HepG2 (cell line): ENCODE results near the gene CDC42EP5. TPM values are rescaled to one million over a fixed set of nuclear protein-coding genes. Genes with fewer than 3 reads are reported as not detected.

Experiments used
- ARID2 ChIP-seq: sonication (generic); formaldehyde crosslinking; IDR thresholded peaks from 2 replicates; pipeline ENCODE4 v1.8.1; 2022; ENCODE audit warnings: mild to moderate bottlenecking, missing genetic modification reagents, borderline replicate concordance
- ATM ChIP-seq: fragments of 450-650 bp; IDR thresholded peaks from 2 replicates; pipeline ENCODE4 v1.7.1; 2017; ENCODE audit warnings: mild to moderate bottlenecking, borderline replicate concordance
- BRCA1 ChIP-seq: sonication (generic); formaldehyde crosslinking; IDR thresholded peaks from 2 replicates; pipeline ENCODE4 v1.4.0; 2020; ENCODE audit warnings: missing genetic modification reagents
- FLYWCH1 ChIP-seq: sonication (generic); formaldehyde crosslinking; IDR thresholded peaks from 2 replicates; pipeline ENCODE4 v1.8.1; 2023; ENCODE audit warnings: mild to moderate bottlenecking, missing genetic modification reagents
- FOXA1 ChIP-seq, 2 experiments: fragments of 450-650 bp in 1 of 2; sonication (generic) in 1 of 2; formaldehyde crosslinking in 1 of 2; IDR thresholded peaks; 2 replicates each; pipeline versions ENCODE4 v1.4.0 to v1.6.1; 2016 to 2020; ENCODE audit warnings: missing genetic modification reagents in 1 of 2
- GTF3A ChIP-seq: sonication (generic); formaldehyde crosslinking; conservative IDR thresholded peaks from 2 replicates; pipeline ENCODE4 v1.4.0; 2020; ENCODE audit warnings: mild to moderate bottlenecking, missing genetic modification reagents
- MAFG ChIP-seq: sonication (generic); formaldehyde crosslinking; IDR thresholded peaks from 2 replicates; pipeline ENCODE4 v1.5.1; 2020; ENCODE audit warnings: mild to moderate bottlenecking, missing genetic modification reagents
- NPAS2 ChIP-seq: sonication (generic); formaldehyde crosslinking; IDR thresholded peaks from 2 replicates; pipeline ENCODE4 v1.8.0; 2022; ENCODE audit warnings: mild to moderate bottlenecking, missing genetic modification reagents, borderline replicate concordance
- SOX6 ChIP-seq, 2 experiments: fragments of 450-650 bp in 1 of 2; sonication (generic) in 1 of 2; formaldehyde crosslinking in 1 of 2; IDR thresholded peaks; 2 replicates each; pipeline versions ENCODE4 v1.4.0 to v1.6.1; 2017 to 2020; ENCODE audit warnings: antibody characterized with exemption in 1 of 2, mild to moderate bottlenecking in 1 of 2, missing genetic modification reagents in 1 of 2
- THAP11 ChIP-seq: IDR thresholded peaks from 2 replicates; pipeline ENCODE4 v1.6.1; 2016; ENCODE audit warnings: missing biosample characterization, missing genetic modification reagents
- ZC3H13 ChIP-seq: sonication (generic); formaldehyde crosslinking; IDR thresholded peaks from 2 replicates; pipeline ENCODE4 v1.8.1; 2023; ENCODE audit warnings: mild to moderate bottlenecking, missing genetic modification reagents, moderate library complexity
- ZEB1 ChIP-seq: IDR thresholded peaks from 2 replicates; pipeline ENCODE4 v1.6.1; 2012; ENCODE audit warnings: mild to moderate bottlenecking, low read depth, inconsistent platforms; ENCODE audit not compliant: insufficient replicate concordance
- ZNF10 ChIP-seq: sonication (generic); formaldehyde crosslinking; IDR thresholded peaks from 2 replicates; pipeline ENCODE4 v1.4.0; 2020; ENCODE audit warnings: mild to moderate bottlenecking, low read depth, missing genetic modification reagents, borderline replicate concordance
- ZNF460 ChIP-seq: sonication (generic); formaldehyde crosslinking; IDR thresholded peaks from 2 replicates; pipeline ENCODE4 v1.5.1; 2020; ENCODE audit warnings: missing genetic modification reagents, mild to moderate bottlenecking, borderline replicate concordance
- ZNF496 ChIP-seq: sonication (generic); formaldehyde crosslinking; IDR thresholded peaks from 2 replicates; pipeline ENCODE4 v1.8.1; 2023; ENCODE audit warnings: mild to moderate bottlenecking, moderate library complexity, missing genetic modification reagents; ENCODE audit not compliant: insufficient replicate concordance
- ZNF629 ChIP-seq: sonication (generic); formaldehyde crosslinking; conservative IDR thresholded peaks from 2 replicates; pipeline ENCODE4 v1.5.0; 2020; ENCODE audit warnings: missing genetic modification reagents
- ZNF772 ChIP-seq: sonication (generic); formaldehyde crosslinking; IDR thresholded peaks from 2 replicates; pipeline ENCODE4 v1.5.0; 2020; ENCODE audit warnings: mild to moderate bottlenecking, missing genetic modification reagents
- polyA plus RNA-seq, 8 experiments: library from polyadenylated mRNA; depleted of rRNA in 3 of 8; stranded (reverse) in 7 of 8; unstranded in 1 of 8; fragments of >200 nt; fragmentation: Illumina TruSeq in 4 of 8; extraction: Trizol in 4 of 8; gene quantifications; 2 replicates each; pipeline versions ENCODE4 v1.2.1 to v1.2.3, GENCODE V29; 2011 to 2016; ENCODE audit warnings: low read depth in 4 of 8, missing spikeins in 1 of 8, mixed read lengths in 1 of 8; ENCODE audit not compliant: insufficient read depth in 1 of 8
- total RNA-seq, 5 experiments: library from RNA; depleted of rRNA; stranded (reverse); fragments of >200 nt; fragmentation: Illumina TruSeq; extraction: Trizol; gene quantifications; 2 replicates each; pipeline ENCODE4 v1.2.3, GENCODE V29; 2016; ENCODE audit warnings: low read depth in 1 of 5
- TF ChIP-seq, protein P1 (sequence below): sonication (generic); formaldehyde crosslinking; IDR thresholded peaks from 2 replicates; pipeline ENCODE4 v1.4.0; 2020; ENCODE audit warnings: low read depth, missing genetic modification reagents
- TF ChIP-seq, protein P2 (sequence below): sonication (generic); formaldehyde crosslinking; IDR thresholded peaks from 2 replicates; pipeline ENCODE4 v1.5.0; 2020; ENCODE audit warnings: mild to moderate bottlenecking, missing genetic modification reagents
- TF ChIP-seq, protein P3 (sequence below): sonication (generic); formaldehyde crosslinking; IDR thresholded peaks from 2 replicates; pipeline ENCODE4 v1.4.0; 2020; ENCODE audit warnings: mild to moderate bottlenecking, missing genetic modification reagents

CDC42EP5 gene
- total and polyA plus RNA-seq, 2 of the 13 experiments (the other 11 are each of a cell fraction or from before 2014, with no cell fraction given): 0.41 to 1.6 TPM

DNA sequence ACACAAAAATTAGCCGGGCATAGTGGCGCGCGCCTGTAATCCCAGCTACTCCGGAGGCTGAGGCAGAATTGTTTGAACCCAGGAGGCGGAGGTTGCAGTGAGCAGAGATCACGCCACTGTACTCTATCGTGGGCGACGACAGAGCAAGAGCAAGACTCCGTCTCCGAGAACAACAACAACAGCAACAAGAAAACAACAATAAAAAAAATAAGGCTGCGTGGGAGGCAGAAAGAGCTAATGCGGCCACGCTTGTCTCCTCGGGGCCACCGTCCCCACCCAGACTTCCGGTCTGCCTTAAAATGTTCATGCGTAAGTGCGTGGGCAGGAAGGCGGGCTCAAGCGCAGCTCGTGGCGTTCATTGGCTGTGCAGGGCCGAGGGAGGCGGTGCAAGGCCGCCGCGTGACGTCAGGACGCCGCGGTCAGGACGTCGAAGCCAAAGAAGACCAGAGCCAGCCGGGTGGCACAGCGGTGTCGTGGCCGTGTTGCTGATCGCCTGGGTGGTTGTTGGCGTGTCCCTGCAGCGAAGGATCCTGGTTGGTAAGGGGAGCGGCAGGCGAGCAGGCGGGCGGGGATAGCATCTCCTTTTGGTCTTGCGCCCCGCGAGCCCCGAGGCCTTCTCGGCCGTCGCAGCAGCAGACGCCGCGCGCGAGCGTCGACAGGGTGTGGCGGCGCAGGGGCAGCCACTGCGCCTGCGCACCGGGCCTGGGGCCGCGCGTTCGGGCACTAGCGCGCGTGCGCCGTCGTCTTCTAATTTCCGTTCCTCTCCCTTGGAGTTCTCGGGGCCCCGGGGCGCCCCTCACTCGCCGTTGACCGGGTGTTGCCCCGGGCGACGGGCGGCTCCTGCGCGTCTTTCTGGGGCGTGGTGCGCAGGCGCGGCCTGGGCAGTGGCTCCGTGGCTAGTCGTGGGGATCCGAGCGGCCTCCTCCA lies 24.1 kb downstream of the CDC42EP5 start, which contains the start of gene LENG8 (continued):
- TF ChIP-seq, protein P1, sequence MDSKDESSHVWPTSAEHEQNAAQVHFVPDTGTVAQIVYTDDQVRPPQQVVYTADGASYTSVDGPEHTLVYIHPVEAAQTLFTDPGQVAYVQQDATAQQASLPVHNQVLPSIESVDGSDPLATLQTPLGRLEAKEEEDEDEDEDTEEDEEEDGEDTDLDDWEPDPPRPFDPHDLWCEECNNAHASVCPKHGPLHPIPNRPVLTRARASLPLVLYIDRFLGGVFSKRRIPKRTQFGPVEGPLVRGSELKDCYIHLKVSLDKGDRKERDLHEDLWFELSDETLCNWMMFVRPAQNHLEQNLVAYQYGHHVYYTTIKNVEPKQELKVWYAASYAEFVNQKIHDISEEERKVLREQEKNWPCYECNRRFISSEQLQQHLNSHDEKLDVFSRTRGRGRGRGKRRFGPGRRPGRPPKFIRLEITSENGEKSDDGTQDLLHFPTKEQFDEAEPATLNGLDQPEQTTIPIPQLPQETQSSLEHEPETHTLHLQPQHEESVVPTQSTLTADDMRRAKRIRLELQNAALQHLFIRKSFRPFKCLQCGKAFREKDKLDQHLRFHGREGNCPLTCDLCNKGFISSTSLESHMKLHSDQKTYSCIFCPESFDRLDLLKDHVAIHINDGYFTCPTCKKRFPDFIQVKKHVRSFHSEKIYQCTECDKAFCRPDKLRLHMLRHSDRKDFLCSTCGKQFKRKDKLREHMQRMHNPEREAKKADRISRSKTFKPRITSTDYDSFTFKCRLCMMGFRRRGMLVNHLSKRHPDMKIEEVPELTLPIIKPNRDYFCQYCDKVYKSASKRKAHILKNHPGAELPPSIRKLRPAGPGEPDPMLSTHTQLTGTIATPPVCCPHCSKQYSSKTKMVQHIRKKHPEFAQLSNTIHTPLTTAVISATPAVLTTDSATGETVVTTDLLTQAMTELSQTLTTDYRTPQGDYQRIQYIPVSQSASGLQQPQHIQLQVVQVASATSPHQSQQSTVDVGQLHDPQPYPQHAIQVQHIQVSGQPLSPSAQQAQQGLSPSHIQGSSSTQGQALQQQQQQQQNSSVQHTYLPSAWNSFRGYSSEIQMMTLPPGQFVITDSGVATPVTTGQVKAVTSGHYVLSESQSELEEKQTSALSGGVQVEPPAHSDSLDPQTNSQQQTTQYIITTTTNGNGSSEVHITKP (CRISPR knock-in tag): no peak
- TF ChIP-seq FLYWCH1 (no peak), ZNF496 (CRISPR knock-in tag) (no peak), ARID2 (no peak), ZNF772 (CRISPR knock-in tag) (peak; percentile 90; the same call in 1 of the 2 replicates), GTF3A (CRISPR knock-in tag) (no peak), FOXA1 (IDR thresholded peaks at IDR 0.05) (no peak), FOXA1 (CRISPR knock-in tag; IDR thresholded peaks at IDR 0.05) (no peak), SOX6 (IDR thresholded peaks at IDR 0.05) (no peak), SOX6 (CRISPR knock-in tag; IDR thresholded peaks at IDR 0.05) (peak; percentile 41; the same call in 1 of the 2 replicates), MAFG (no peak), ZEB1 (no peak), BRCA1 (CRISPR knock-in tag) (no peak; the same call in none of the 2 replicates), ZNF10 (CRISPR knock-in tag) (no peak), ZNF460 (CRISPR knock-in tag) (no peak; the same call in 1 of the 2 replicates), ATM (no peak), ZNF629 (no peak), ZC3H13 (CRISPR knock-in tag) (0 out of 2 replicates have a peak, but pooled peaks have one; percentile 43), NPAS2 (CRISPR knock-in tag) (no peak), THAP11 (CRISPR knock-in tag) (peak; percentile 91)
- TF ChIP-seq, protein P2, sequence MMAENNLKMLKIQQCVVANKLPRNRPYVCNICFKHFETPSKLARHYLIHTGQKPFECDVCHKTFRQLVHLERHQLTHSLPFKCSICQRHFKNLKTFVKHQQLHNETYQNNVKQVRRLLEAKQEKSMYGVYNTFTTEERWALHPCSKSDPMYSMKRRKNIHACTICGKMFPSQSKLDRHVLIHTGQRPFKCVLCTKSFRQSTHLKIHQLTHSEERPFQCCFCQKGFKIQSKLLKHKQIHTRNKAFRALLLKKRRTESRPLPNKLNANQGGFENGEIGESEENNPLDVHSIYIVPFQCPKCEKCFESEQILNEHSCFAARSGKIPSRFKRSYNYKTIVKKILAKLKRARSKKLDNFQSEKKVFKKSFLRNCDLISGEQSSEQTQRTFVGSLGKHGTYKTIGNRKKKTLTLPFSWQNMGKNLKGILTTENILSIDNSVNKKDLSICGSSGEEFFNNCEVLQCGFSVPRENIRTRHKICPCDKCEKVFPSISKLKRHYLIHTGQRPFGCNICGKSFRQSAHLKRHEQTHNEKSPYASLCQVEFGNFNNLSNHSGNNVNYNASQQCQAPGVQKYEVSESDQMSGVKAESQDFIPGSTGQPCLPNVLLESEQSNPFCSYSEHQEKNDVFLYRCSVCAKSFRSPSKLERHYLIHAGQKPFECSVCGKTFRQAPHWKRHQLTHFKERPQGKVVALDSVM (CRISPR knock-in tag): peak; percentile 52; the same call in 1 of the 2 replicates
- TF ChIP-seq, protein P3, sequence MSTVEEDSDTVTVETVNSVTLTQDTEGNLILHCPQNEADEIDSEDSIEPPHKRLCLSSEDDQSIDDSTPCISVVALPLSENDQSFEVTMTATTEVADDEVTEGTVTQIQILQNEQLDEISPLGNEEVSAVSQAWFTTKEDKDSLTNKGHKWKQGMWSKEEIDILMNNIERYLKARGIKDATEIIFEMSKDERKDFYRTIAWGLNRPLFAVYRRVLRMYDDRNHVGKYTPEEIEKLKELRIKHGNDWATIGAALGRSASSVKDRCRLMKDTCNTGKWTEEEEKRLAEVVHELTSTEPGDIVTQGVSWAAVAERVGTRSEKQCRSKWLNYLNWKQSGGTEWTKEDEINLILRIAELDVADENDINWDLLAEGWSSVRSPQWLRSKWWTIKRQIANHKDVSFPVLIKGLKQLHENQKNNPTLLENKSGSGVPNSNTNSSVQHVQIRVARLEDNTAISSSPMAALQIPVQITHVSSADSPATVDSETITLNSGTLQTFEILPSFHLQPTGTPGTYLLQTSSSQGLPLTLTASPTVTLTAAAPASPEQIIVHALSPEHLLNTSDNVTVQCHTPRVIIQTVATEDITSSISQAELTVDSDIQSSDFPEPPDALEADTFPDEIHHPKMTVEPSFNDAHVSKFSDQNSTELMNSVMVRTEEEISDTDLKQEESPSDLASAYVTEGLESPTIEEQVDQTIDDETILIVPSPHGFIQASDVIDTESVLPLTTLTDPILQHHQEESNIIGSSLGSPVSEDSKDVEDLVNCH (CRISPR knock-in tag): 0 out of 2 replicates have a peak, but pooled peaks have one; percentile 39
